K562 (cell line): ENCODE data around the gene PRH1. TPM values are rescaled to one million over a fixed set of nuclear protein-coding genes. Genes with fewer than 3 reads are reported as not detected.

Experiments
- ATAC-seq: fragments of 200-7000 bp; cut with Tn5 transposase; 3 replicates; pipeline ENCODE4 v1.9.1; 2020; ENCODE audit warnings: moderate library complexity
- BruUV-seq: library from RNA; stranded (reverse); fragments of 400-500 nt; replicated peaks from 2 replicates; lab custom pipeline; 2021; lab: Mats Ljungman, UMichigan
- CTCF ChIA-PET: fragments of 300-600 bp; formaldehyde crosslinking; extraction: SDS; loops from one replicate; lab custom pipeline; 2021; ENCODE audit warnings: low intra/inter-chr PET ratio; lab: Yijun Ruan, JAX
- POLR2A ChIA-PET: fragments of 300-600, 350-650 bp; sonication (Branson Sonifier 250); formaldehyde crosslinking; extraction: SDS; loops from one replicate; lab custom pipeline; 2021; ENCODE audit warnings: antibody characterized with exemption, inconsistent platforms; lab: Yijun Ruan, JAX
- DNase-seq, 4 experiments: peaks; one replicate each; pipeline versions ENCODE4 v3.0.0 to v3.0.0-alpha.2; 2011 to 2018; ENCODE audit warnings: low spot score in 3 of 4, mixed read lengths in 3 of 4; ENCODE audit errors: extremely low read depth in 1 of 4
- FAIRE-seq: peaks from 2 replicates; lab custom pipeline; 2011; peaks lifted over from hg19 to GRCh38; lab: Jason Lieb, UNC
- H2AFZ ChIP-seq: 2 replicates; pipeline ENCODE4 v1.6.0; 2011; ENCODE audit warnings: low read depth, low read length, control low read depth, inconsistent platforms
- H3K27ac ChIP-seq: fragments of 200-600 bp; 3 replicates; pipeline ENCODE4 v1.8.0; 2011; ENCODE audit warnings: low read depth, mild to moderate bottlenecking, control low read depth, inconsistent platforms, low read length, moderate library complexity, mixed read lengths; ENCODE audit errors: extremely low read depth
- H3K27me3 ChIP-seq, 2 experiments: fragments of 300-600 bp in 1 of 2; 2 replicates in 1 of 2; 3 replicates in 1 of 2; pipeline versions ENCODE4 v1.6.0 to v1.8.0; 2011; ENCODE audit warnings: inconsistent platforms in 2 of 2, low read length in 2 of 2, mild to moderate bottlenecking in 1 of 2, mixed read lengths in 1 of 2, moderate library complexity in 1 of 2; ENCODE audit not compliant: control insufficient read depth in 2 of 2, insufficient read depth in 2 of 2
- H3K36me3 ChIP-seq: fragments of 300-600 bp; 3 replicates; pipeline ENCODE4 v1.8.0; 2011; ENCODE audit warnings: mild to moderate bottlenecking, low read length, inconsistent platforms; ENCODE audit not compliant: control insufficient read depth, insufficient read depth
- H3K4me1 ChIP-seq, 2 experiments: fragments of 200-600 bp in 1 of 2; replicated peaks in 1 of 2; 2 replicates in 1 of 2; 3 replicates in 1 of 2; pipeline versions ENCODE4 v1.5.1 to v1.8.0; 2011; ENCODE audit warnings: inconsistent platforms in 2 of 2, low read length in 2 of 2, mild to moderate bottlenecking in 1 of 2, mixed read lengths in 1 of 2, moderate library complexity in 1 of 2; ENCODE audit not compliant: control insufficient read depth in 2 of 2, insufficient read depth in 2 of 2
- H3K4me2 ChIP-seq: 2 replicates; pipeline ENCODE4 v1.6.1; 2011; ENCODE audit warnings: low read length, control low read depth, inconsistent platforms, mixed read lengths; ENCODE audit not compliant: insufficient read depth
- H3K4me3 ChIP-seq: fragments of 200-600 bp; sonication (generic), shearing (Covaris generic); 2 replicates; pipeline ENCODE4 v1.5.1; 2016; ENCODE audit warnings: control low read depth, inconsistent platforms
- H3K79me2 ChIP-seq: fragments of 200-600 bp; 3 replicates; pipeline ENCODE4 v1.8.0; 2011; ENCODE audit warnings: low read length, inconsistent platforms; ENCODE audit not compliant: control insufficient read depth, insufficient read depth
- H3K9ac ChIP-seq, 2 experiments: 2 replicates each; pipeline versions ENCODE4 v1.6.0 to v1.6.1; 2011; ENCODE audit warnings: low read depth in 2 of 2, low read length in 2 of 2, control low read depth in 1 of 2, inconsistent platforms in 1 of 2, mild to moderate bottlenecking in 1 of 2, mixed read lengths in 1 of 2; ENCODE audit not compliant: insufficient read depth in 1 of 2
- H3K9me1 ChIP-seq: one replicate; pipeline ENCODE4 v1.6.0; 2011; ENCODE audit warnings: inconsistent platforms, mild to moderate bottlenecking, low read length, moderate library complexity; ENCODE audit not compliant: control insufficient read depth, insufficient read depth
- H3K9me3 ChIP-seq: replicated peaks from 2 replicates; pipeline ENCODE4 v1.5.1; 2011; ENCODE audit warnings: low read depth, low read length, inconsistent platforms; ENCODE audit not compliant: control insufficient read depth, insufficient read depth
- H4K20me1 ChIP-seq: replicated peaks from 2 replicates; pipeline ENCODE4 v1.6.1; 2011; ENCODE audit warnings: low read length, inconsistent platforms, mixed read lengths; ENCODE audit not compliant: control insufficient read depth, insufficient read depth
- CHCHD3 ChIP-seq: fragments of 250-450 bp; sonication (Bioruptor Pico); IDR thresholded peaks from 2 replicates; pipeline ENCODE4 v2.1.2; 2022; ENCODE audit warnings: mild to moderate bottlenecking
- CTBP1 ChIP-seq: fragments of 450-650 bp; IDR thresholded peaks from 2 replicates; pipeline ENCODE4 v1.6.1; 2016; ENCODE audit warnings: borderline replicate concordance
- EGR1 ChIP-seq: fragments of 450-650 bp; conservative IDR thresholded peaks from 2 replicates; pipeline ENCODE4 v1.6.1; 2017; ENCODE audit warnings: mild to moderate bottlenecking
- GATAD2A ChIP-seq: fragments of 450-650 bp; IDR thresholded peaks from 2 replicates; pipeline ENCODE4 v1.6.1; 2017
- MCM2 ChIP-seq: fragments of 450-650 bp; IDR thresholded peaks from 2 replicates; pipeline ENCODE4 v1.6.1; 2017; ENCODE audit warnings: low read depth, mild to moderate bottlenecking
- POLR2AphosphoS2 ChIP-seq: IDR thresholded peaks from 2 replicates; pipeline ENCODE4 v1.6.1; 2012; ENCODE audit warnings: low read length, improper control_type of control experiment
- PTTG1 ChIP-seq: fragments of 450-650 bp; IDR thresholded peaks from 2 replicates; pipeline ENCODE4 v1.6.1; 2016; ENCODE audit warnings: low read depth, mild to moderate bottlenecking, missing genetic modification characterization, missing compliant biosample characterization
- SAFB2 ChIP-seq: fragments of 200-400 bp; formaldehyde crosslinking; IDR thresholded peaks from 2 replicates; pipeline ENCODE4 v1.6.1; 2018; ENCODE audit warnings: borderline replicate concordance, low read length, low read depth, moderate library complexity; ENCODE audit not compliant: severe bottlenecking
- TBL1XR1 ChIP-seq, 2 experiments: IDR thresholded peaks; 2 replicates each; pipeline ENCODE4 v1.6.1; 2012; ENCODE audit warnings: improper control_type of control experiment in 2 of 2, low read length in 2 of 2, mild to moderate bottlenecking in 1 of 2
- TRIM28 ChIP-seq: fragments of 450-650 bp; IDR thresholded peaks from 2 replicates; pipeline ENCODE4 v1.6.1; 2017
- ZC3H8 ChIP-seq: fragments of 450-650 bp; IDR thresholded peaks from 2 replicates; pipeline ENCODE4 v1.6.1; 2017
- ZNF12 ChIP-seq: sonication (generic); formaldehyde crosslinking; IDR thresholded peaks from 2 replicates; pipeline ENCODE4 v1.4.0; 2020; ENCODE audit warnings: mild to moderate bottlenecking, missing genetic modification reagents
- ZNF146 ChIP-seq: IDR thresholded peaks from one replicate; pipeline ENCODE4 v1.6.1; 2018; ENCODE audit warnings: missing compliant biosample characterization; ENCODE audit not compliant: unreplicated experiment
- ZNF3 ChIP-seq: fragments of 250-450 bp; sonication (Bioruptor Pico); IDR thresholded peaks from 2 replicates; pipeline ENCODE4 v1.5.0; 2021; ENCODE audit warnings: mild to moderate bottlenecking, moderate library complexity
- WGBS: fragments of 100-300 bp; shearing (Covaris generic); methylation state at CpG from one replicate; pipeline ENCODE4 v1.1.6; 2016; ENCODE audit warnings: low coverage, mixed read lengths; ENCODE audit not compliant: insufficient coverage; ENCODE audit errors: missing lambda C conversion rate; 5-methylcytosine and 5-hydroxymethylcytosine counted together
- in situ Hi-C: fragments of 300-500 bp; cut with MboI; formaldehyde crosslinking; loops from 4 replicates; pipeline ENCODE4 v1.15.0; 2018; ENCODE audit warnings: inconsistent platforms, mixed read lengths
- intact Hi-C: fragments of 100-400 bp; cut with micrococcal nuclease; formaldehyde crosslinking; loops from 2 replicates; pipeline ENCODE4 v1.14.2; 2022
- polyA plus RNA-seq, 8 experiments: library from polyadenylated mRNA; depleted of rRNA in 4 of 8; stranded (reverse) in 5 of 8; unstranded in 3 of 8; fragments of >200 nt; fragmentation: Nextera tagmentation in 2 of 8; fragmentation: Illumina TruSeq in 1 of 8; extraction: Ambion mirVana in 2 of 8; extraction: Trizol in 1 of 8; gene quantifications; 2 replicates each; pipeline versions ENCODE4 v1.2.1 to v1.2.3, GENCODE V29; 2011 to 2014; ENCODE audit warnings: inconsistent platforms in 1 of 8, missing spikeins in 1 of 8
- total RNA-seq, 7 experiments: library from RNA; depleted of rRNA in 6 of 7; stranded (reverse); fragments of >200 nt in 6 of 7; fragmentation: Illumina TruSeq in 2 of 7; extraction: Trizol in 2 of 7; gene quantifications; 2 replicates each; pipeline versions ENCODE4 v1.2.1 to v1.2.3, GENCODE V29; 2011 to 2021; ENCODE audit warnings: low replicate concordance in 1 of 7
- TF ChIP-seq, protein P1 (sequence below), 2 experiments: IDR thresholded peaks in 1 of 2; conservative IDR thresholded peaks in 1 of 2; 2 replicates each; pipeline ENCODE4 v1.6.1; 2016; ENCODE audit warnings: low read depth in 2 of 2, mild to moderate bottlenecking in 1 of 2, missing compliant biosample characterization in 1 of 2, missing genetic modification characterization in 1 of 2, moderate library complexity in 1 of 2
- TF ChIP-seq, protein P2 (sequence below): fragments of 450-650 bp; formaldehyde crosslinking; IDR thresholded peaks from 2 replicates; pipeline ENCODE4 v1.4.0; 2020; ENCODE audit warnings: mild to moderate bottlenecking, mixed read lengths

PRH1 gene
- total and polyA plus RNA-seq, 9 of the 15 experiments (the other 6 are each of a cell fraction or from before 2014, with no cell fraction given), result 1.2 to 14.2 (median 6.0) TPM

DNA sequence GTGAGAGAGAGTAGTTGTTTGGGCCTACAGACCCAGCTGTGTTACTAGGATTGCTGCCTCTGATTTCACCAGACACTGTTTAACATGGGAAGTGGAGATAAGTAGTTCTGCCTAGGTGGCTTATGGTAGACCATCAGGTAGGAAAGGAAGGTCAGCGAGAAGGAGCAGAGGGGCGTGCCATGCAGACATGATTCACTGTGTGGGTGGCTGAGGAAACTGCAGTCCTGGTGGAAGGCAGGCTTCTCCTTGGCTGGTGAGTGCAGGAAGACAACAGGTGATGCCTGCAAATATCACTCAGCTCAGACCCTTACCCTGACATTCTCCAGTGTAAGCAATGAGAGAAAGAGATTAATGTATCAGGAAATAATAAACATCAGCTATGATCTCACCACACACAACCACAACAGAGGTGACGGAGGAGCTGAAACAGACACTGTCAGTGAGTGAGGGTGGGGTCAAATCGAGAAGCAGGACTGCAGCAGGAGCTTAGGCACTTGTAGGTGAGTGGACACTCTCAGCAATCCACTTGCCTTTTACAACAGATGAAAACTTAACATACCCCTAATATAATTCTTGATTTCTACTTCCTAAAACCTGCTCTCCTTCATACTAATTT is 32.7 kb downstream of the PRH1 start:
- in situ Hi-C loops, result no loop called here
- no peaks in the 10 kb centered on the region for H3K36me3 ChIP-seq
- H3K27me3 ChIP-seq, result no peaks in the 10 kb centered on the region
- no peak overlapping the region for H3K4me2 ChIP-seq
- no peaks in the 10 kb centered on the region for H3K79me2 ChIP-seq
- H3K9ac ChIP-seq, result no peak overlapping the region
- no peak overlapping the region for H3K4me3 ChIP-seq
- BruUV-seq, result no TSS peak
- H4K20me1 ChIP-seq, result no peaks in the 10 kb centered on the region
- FAIRE-seq (no peak), ATAC-seq (no peak), DNase-seq (no peak)
- TF ChIP-seq ZNF3 (no peak), CTBP1 (no peak), TRIM28 (no peak), SAFB2 (no peak), EGR1 (no peak), ZNF146 (CRISPR knock-in tag) (no peak), MCM2 (no peak), PTTG1 (tag) (no peak), TBL1XR1 (IDR thresholded peaks at IDR 0.05; ENCODE audit: low read length in 2 of 2) (no peak), GATAD2A (no peak), ZC3H8 (no peak), CHCHD3 (CRISPR knock-in tag) (no peak), ZNF12 (CRISPR knock-in tag) (no peak), POLR2AphosphoS2 (no peak)
- TF ChIP-seq, protein P1, sequence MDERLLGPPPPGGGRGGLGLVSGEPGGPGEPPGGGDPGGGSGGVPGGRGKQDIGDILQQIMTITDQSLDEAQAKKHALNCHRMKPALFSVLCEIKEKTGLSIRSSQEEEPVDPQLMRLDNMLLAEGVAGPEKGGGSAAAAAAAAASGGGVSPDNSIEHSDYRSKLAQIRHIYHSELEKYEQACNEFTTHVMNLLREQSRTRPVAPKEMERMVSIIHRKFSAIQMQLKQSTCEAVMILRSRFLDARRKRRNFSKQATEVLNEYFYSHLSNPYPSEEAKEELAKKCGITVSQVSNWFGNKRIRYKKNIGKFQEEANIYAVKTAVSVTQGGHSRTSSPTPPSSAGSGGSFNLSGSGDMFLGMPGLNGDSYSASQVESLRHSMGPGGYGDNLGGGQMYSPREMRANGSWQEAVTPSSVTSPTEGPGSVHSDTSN (CRISPR knock-in tag; IDR thresholded peaks at IDR 0.05; ENCODE audit: low read depth), result no peak
- TF ChIP-seq, protein P1 (tag; conservative IDR thresholded peaks at IDR 0.05; ENCODE audit: low read depth), result no peak
- TF ChIP-seq, protein P2, sequence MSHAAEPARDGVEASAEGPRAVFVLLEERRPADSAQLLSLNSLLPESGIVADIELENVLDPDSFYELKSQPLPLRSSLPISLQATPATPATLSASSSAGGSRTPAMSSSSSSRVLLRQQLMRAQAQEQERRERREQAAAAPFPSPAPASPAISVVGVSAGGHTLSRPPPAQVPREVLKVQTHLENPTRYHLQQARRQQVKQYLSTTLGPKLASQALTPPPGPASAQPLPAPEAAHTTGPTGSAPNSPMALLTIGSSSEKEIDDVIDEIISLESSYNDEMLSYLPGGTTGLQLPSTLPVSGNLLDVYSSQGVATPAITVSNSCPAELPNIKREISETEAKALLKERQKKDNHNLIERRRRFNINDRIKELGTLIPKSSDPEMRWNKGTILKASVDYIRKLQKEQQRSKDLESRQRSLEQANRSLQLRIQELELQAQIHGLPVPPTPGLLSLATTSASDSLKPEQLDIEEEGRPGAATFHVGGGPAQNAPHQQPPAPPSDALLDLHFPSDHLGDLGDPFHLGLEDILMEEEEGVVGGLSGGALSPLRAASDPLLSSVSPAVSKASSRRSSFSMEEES (CRISPR knock-in tag), result no peak
- H3K9me3 ChIP-seq, result no peaks in the 10 kb centered on the region
- no peaks in the 10 kb centered on the region for H3K9me1 ChIP-seq
- intact Hi-C loops, result no loop called here
- POLR2A ChIA-PET, result no interaction called here
- no peak overlapping the region for H3K27ac ChIP-seq
- CTCF ChIA-PET, result no interaction called here
- H2AFZ ChIP-seq, result no peak overlapping the region
- H3K4me1 ChIP-seq, result no peaks in the 10 kb centered on the region
- 69% methylated on average over 4 of the region's 4 CpGs for WGBS
